ENCODE measurements around the gene WDR44. TPM values are rescaled to one million over a fixed set of nuclear protein-coding genes. Genes with fewer than 3 reads are reported as not detected.

Gene WDR44
- total and polyA plus RNA-seq, 2 of the 13 experiments (the other 11 are each of a cell fraction or from before 2014, with no cell fraction given) = 2.2 to 4.3 TPM

DNA sequence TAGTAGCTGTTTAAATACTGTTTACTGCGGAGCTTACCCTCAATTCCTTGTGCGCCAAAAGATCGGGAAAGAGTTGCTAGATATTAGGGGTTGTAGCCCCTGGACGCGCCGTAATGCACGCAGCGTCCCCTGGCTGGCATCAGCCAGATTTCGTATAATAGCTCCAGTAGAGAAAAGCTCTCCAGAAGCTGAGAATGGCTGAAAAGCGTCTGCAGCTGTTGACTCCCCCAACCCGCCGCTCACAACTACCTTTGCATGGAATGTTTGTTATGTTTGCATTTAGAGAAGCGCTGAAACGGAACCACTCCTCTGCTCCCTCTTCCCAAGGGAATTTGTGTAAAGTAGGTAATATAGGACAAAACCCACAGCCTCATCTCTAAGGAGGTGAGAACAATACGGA is 153.4 kb downstream of the WDR44 start (continued):
- no peak for TF ChIP-seq JUND (CRISPR knock-in tag; IDR thresholded peaks at IDR 0.05)
- no peak for TF ChIP-seq NBN (conservative IDR thresholded peaks at IDR 0.05)
- TF ChIP-seq PCBP2 (optimal IDR thresholded peaks at IDR 0.05; ENCODE audit: low read depth, low read length, poor library complexity, severe bottlenecking) = no peak
- TF ChIP-seq CREB1 (IDR thresholded peaks at IDR 0.05) = no peak
- no peak for TF ChIP-seq CREB1 (CRISPR knock-in tag; IDR thresholded peaks at IDR 0.05)
- TF ChIP-seq ZBTB43 (CRISPR knock-in tag; conservative IDR thresholded peaks at IDR 0.05) = no peak
- no peak for TF ChIP-seq DR1 (CRISPR knock-in tag; IDR thresholded peaks at IDR 0.05)

MicroRNAs within 50 kb of the gene (microRNA counts, 767-probe panel; counts per million panel counts)
- not detected for microRNA hsa-miR-1277-3p

Small RNA genes within 50 kb of the gene (microRNA-seq; reads per million reads assigned to microRNA genes)
- gene MIR1277 = 24.9 reads per million, percentile 58 among the genes with 10 or more reads in this experiment

Small RNA genes within 50 kb of the gene (small RNA-seq; reads per million reads assigned to genes)
- gene MIR1277 (ENCODE audit: insufficient read depth in 2 of 3, insufficient read length in 3 of 3, low read depth in 2 of 3, low replicate concordance in 1 of 3) = 0 to 38.7 (median 16.3) reads per million in 3 experiments

Other genes starting within 250 kb of the WDR44 start
- gene KLHL13, start 229.3 kb upstream of the WDR44 start, total RNA-seq (2016; rRNA removed; fragmentation: Illumina TruSeq; extraction: Trizol) = 1.6 and 2.4 TPM in 2 replicates
- 0.28 and 0.30 TPM in 2 replicates for gene KLHL13, start 229.3 kb upstream of the WDR44 start, polyA plus RNA-seq (2011; rRNA removed)
- gene DOCK11, start 149.7 kb downstream of the WDR44 start, total RNA-seq (2016; rRNA removed; fragmentation: Illumina TruSeq; extraction: Trizol) = 0.02 TPM in 1 of 2 replicates, not detected in the other
- 0.04 and 0.12 TPM in 2 replicates for gene DOCK11, start 149.7 kb downstream of the WDR44 start, polyA plus RNA-seq (2011; rRNA removed)

All from HepG2 (cell line).